MCF 10A (cell line): ENCODE results near the gene ATR. TPM values are rescaled to one million over a fixed set of nuclear protein-coding genes. Genes with fewer than 3 reads are reported as not detected.
"Not testable (repeated sequence)": the region's sequence is repeated elsewhere in the genome, so short reads cannot be mapped to it uniquely, and the experiment has no call there.

Source experiments
- BruUV-seq: library from RNA; stranded (reverse); fragments of 400-500 nt; replicated peaks from 2 replicates; lab custom pipeline; 2021; lab: Mats Ljungman, UMichigan
- CTCF ChIA-PET: fragments of 300-600 bp; sonication (Branson Sonifier 250); formaldehyde crosslinking; extraction: SDS; loops from one replicate; lab custom pipeline; 2021; ENCODE audit warnings: antibody characterized with exemption, inconsistent platforms; lab: Yijun Ruan, JAX
- POLR2A ChIA-PET: fragments of 300-600, 350-650 bp; sonication (Branson Sonifier 250); formaldehyde crosslinking; extraction: SDS; loops from one replicate; lab custom pipeline; 2020; ENCODE audit warnings: antibody characterized with exemption, inconsistent platforms; lab: Yijun Ruan, JAX
- DNase-seq: peaks from one replicate; pipeline ENCODE4 v3.0.0-alpha.2; 2018; ENCODE audit not compliant: unreplicated experiment
- H3K27ac Mint-ChIP-seq: one replicate; pipeline ENCODE4 v1.8.0; 2022; ENCODE audit warnings: mild to moderate bottlenecking, low read depth, mixed read lengths; ENCODE audit not compliant: unreplicated experiment
- H3K27me3 Mint-ChIP-seq: one replicate; pipeline ENCODE4 v1.8.0; 2022; ENCODE audit warnings: mixed read lengths; ENCODE audit not compliant: insufficient read depth, unreplicated experiment
- H3K36me3 Mint-ChIP-seq: one replicate; pipeline ENCODE4 v1.8.0; 2022; ENCODE audit warnings: mild to moderate bottlenecking, moderate library complexity, mixed read lengths; ENCODE audit not compliant: insufficient read depth, unreplicated experiment
- H3K4me1 Mint-ChIP-seq: one replicate; pipeline ENCODE4 v1.8.0; 2022; ENCODE audit warnings: mixed read lengths; ENCODE audit not compliant: insufficient read depth, unreplicated experiment
- H3K4me3 Mint-ChIP-seq: one replicate; pipeline ENCODE4 v1.8.0; 2022; ENCODE audit warnings: mild to moderate bottlenecking, moderate library complexity, mixed read lengths; ENCODE audit not compliant: unreplicated experiment
- H3K9me3 Mint-ChIP-seq: one replicate; pipeline ENCODE4 v1.8.0; 2022; ENCODE audit warnings: mixed read lengths; ENCODE audit not compliant: unreplicated experiment
- CTCF ChIP-seq: fragments of 200-600 bp; IDR thresholded peaks from one replicate; pipeline ENCODE4 v1.8.0; 2022; ENCODE audit warnings: antibody characterized with exemption, mild to moderate bottlenecking; ENCODE audit not compliant: unreplicated experiment
- intact Hi-C: fragments of 100-400 bp; cut with micrococcal nuclease; formaldehyde crosslinking; loops from 2 replicates; pipeline ENCODE4 v1.14.1; 2022
- total RNA-seq: library from RNA; stranded (reverse); gene quantifications from 2 replicates; pipeline ENCODE4 v1.2.3, GENCODE V29; 2022

Gene ATR
- total RNA-seq, 1 experiment from 2014 or later, result 30.2 TPM

- CTCF ChIA-PET, result no interaction called here
- intact Hi-C loops, result no loop called here
- peaks cover 77% of the 10 kb centered on the region for H3K36me3 Mint-ChIP-seq
Measured at GRCh38 chr3:142553741-142554140, 24.8 kb downstream of the ATR start.

GRCh38 chr3:142552579-142552978 is 26.0 kb downstream of the ATR start:
- DNase-seq, H3K4me1 Mint-ChIP-seq, H3K27me3 Mint-ChIP-seq, H3K9me3 Mint-ChIP-seq, POLR2A ChIA-PET, intact Hi-C loops, BruUV-seq, H3K27ac Mint-ChIP-seq, H3K4me3 Mint-ChIP-seq: not testable (repeated sequence)
- CTCF ChIA-PET, result interaction anchor here (0.6 kb wide), 1 partner anchor 760 kb away, joined by 5 read pairs; no protein-coding TSS in a partner anchor
- peaks cover 88% of the 10 kb centered on the region for H3K36me3 Mint-ChIP-seq

More at GRCh38 chr3:142553741-142554140, 24.8 kb downstream of the ATR start:
- POLR2A ChIA-PET, result interaction anchor here (1.4 kb wide), 1 partner anchor 25 kb away, joined by 7 read pairs; the partner anchor contains the start of gene ATR
- no peak for TF ChIP-seq CTCF
- DNase-seq, result no peak
- BruUV-seq, result no TSS peak
- H3K4me3 Mint-ChIP-seq, result no peak overlapping the region
- no peaks in the 10 kb centered on the region for H3K4me1 Mint-ChIP-seq
- H3K9me3 Mint-ChIP-seq, result no peaks in the 10 kb centered on the region
- no peaks in the 10 kb centered on the region for H3K27me3 Mint-ChIP-seq
- H3K27ac Mint-ChIP-seq, result no peak overlapping the region

- Mint-ChIP-seq H3K27ac (no peak overlapping the region), H3K4me1 (no peaks in the 10 kb centered on the region), H3K9me3 (no peaks in the 10 kb centered on the region), H3K27me3 (no peaks in the 10 kb centered on the region), H3K4me3 (no peak overlapping the region), H3K36me3 (peaks cover 66% of the 10 kb centered on the region)
- no TSS peak for BruUV-seq
- DNase-seq, result no peak
- TF ChIP-seq CTCF, result no peak
- intact Hi-C loops, result no loop called here
- CTCF ChIA-PET, result no interaction called here
- POLR2A ChIA-PET, result interaction anchor here (0.6 kb wide), 1 partner anchor 451 kb away, joined by 3 read pairs; the partner anchor contains the start of gene U2SURP
Measured at GRCh38 chr3:142549986-142550385, 28.5 kb downstream of the ATR start.

GRCh38 chr3:142543307-142543706 is 35.2 kb downstream of the ATR start:
- no peak for TF ChIP-seq CTCF
- no peak for DNase-seq
- Mint-ChIP-seq H3K4me1 (no peaks in the 10 kb centered on the region), H3K27ac (no peak overlapping the region), H3K9me3 (no peaks in the 10 kb centered on the region), H3K4me3 (no peak overlapping the region), H3K27me3 (no peaks in the 10 kb centered on the region), H3K36me3 (peaks cover 36% of the 10 kb centered on the region)
- ChIA-PET POLR2A (no interaction called here), CTCF (no interaction called here)
- intact Hi-C loops, result no loop called here
- no TSS peak for BruUV-seq

- no peak for DNase-seq
- peaks cover 37% of the 10 kb centered on the region for H3K36me3 Mint-ChIP-seq
- no peaks in the 10 kb centered on the region for H3K27me3 Mint-ChIP-seq
- TF ChIP-seq CTCF, result no peak
- no peak overlapping the region for H3K27ac Mint-ChIP-seq
- ChIA-PET CTCF (interaction anchor here (0.5 kb wide), 1 partner anchor 13 kb away, joined by 3 read pairs; no protein-coding TSS in a partner anchor), POLR2A (interaction anchor here (0.7 to 1.1 kb wide), 2 partner anchors 95 to 159 kb away, joined by 3 read pairs; no protein-coding TSS in a partner anchor)
- H3K9me3 Mint-ChIP-seq, result no peaks in the 10 kb centered on the region
- no peak overlapping the region for H3K4me3 Mint-ChIP-seq
- no peaks in the 10 kb centered on the region for H3K4me1 Mint-ChIP-seq
- intact Hi-C loops, result no loop called here
- no TSS peak for BruUV-seq
Measured at GRCh38 chr3:142542054-142542453, 36.5 kb downstream of the ATR start.
